Right renal cortex interstitium (tissue), 3 donors: ENCODE results near the gene OR8J1. TPM values are rescaled to one million over a fixed set of nuclear protein-coding genes. Genes with fewer than 3 reads are reported as not detected.
"Not testable (repeated sequence)": the region's sequence is repeated elsewhere in the genome, so short reads cannot be mapped to it uniquely, and the experiment has no call there.

Experiments
- DNase-seq, 3 donors: peaks; one replicate each; pipeline ENCODE4 v3.0.0-alpha.2; 2013; ENCODE audit warnings: low read depth in 3 of 3, low spot score in 2 of 3
- polyA plus RNA-seq, 3 donors: library from polyadenylated mRNA; unstranded; fragments of 120-200 nt; gene quantifications; one replicate each; pipeline ENCODE4 v1.2.1, GENCODE V29; 2013; ENCODE audit not compliant: insufficient read length in 3 of 3

OR8J1 gene, protein sequence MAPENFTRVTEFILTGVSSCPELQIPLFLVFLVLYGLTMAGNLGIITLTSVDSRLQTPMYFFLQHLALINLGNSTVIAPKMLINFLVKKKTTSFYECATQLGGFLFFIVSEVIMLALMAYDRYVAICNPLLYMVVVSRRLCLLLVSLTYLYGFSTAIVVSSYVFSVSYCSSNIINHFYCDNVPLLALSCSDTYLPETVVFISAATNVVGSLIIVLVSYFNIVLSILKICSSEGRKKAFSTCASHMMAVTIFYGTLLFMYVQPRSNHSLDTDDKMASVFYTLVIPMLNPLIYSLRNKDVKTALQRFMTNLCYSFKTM
- polyA plus RNA-seq = not detected

DNA sequence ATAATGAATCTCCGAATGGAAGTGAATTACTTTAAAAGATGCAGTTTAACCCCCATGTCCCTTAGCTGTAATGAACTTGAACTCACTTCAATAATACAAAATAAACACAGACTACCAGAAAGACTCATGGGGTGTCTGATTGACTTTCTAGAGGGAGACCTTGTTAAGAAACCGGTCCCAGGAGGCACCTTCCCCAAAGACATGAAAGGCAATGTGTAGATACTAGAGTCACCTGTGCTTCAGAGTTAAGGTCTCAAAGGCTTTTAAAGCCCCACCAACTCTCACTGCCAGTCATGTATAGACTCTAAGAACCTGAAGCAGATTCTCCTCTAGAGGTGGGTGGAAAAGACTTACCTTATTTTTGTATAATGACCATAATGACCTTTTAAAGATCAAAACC is at the start of gene OR8J1:
Gene OR8J1 (plus strand): TSS at position 301 of the 400 bp plus-strand sequence. CDS start 5,956 bp downstream, outside the sequence.
- no peak for DNase-seq

- DNase-seq = no peak
These were observed 46.3 kb upstream of the OR8J1 start for GRCh38 chr11:56307836-56308235.

DNA sequence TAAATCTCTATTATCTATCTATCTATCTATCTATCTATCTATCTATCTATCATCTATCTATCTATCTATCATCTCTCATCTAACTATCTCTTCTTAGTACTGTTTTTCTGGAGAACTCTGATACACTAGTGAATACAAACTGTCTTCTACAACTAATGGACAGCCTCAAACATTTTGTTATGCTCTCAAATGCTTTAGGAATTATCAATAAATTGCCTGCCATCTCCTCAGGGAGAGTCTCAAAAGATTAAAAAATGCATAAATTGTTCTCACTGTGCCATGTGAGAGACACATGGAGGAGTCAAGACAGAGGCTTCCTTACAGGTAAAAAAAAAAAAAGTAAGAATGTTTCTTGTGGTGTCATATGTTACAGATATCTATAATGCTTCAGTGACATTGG is 39.2 kb upstream of the OR8J1 start, which contains the start of gene OR8K3:
Gene OR8K3 (plus strand): TSS at position 301 of the 400 bp plus-strand sequence. CDS start 3,163 bp downstream, outside the sequence.
- no peak for DNase-seq

DNA sequence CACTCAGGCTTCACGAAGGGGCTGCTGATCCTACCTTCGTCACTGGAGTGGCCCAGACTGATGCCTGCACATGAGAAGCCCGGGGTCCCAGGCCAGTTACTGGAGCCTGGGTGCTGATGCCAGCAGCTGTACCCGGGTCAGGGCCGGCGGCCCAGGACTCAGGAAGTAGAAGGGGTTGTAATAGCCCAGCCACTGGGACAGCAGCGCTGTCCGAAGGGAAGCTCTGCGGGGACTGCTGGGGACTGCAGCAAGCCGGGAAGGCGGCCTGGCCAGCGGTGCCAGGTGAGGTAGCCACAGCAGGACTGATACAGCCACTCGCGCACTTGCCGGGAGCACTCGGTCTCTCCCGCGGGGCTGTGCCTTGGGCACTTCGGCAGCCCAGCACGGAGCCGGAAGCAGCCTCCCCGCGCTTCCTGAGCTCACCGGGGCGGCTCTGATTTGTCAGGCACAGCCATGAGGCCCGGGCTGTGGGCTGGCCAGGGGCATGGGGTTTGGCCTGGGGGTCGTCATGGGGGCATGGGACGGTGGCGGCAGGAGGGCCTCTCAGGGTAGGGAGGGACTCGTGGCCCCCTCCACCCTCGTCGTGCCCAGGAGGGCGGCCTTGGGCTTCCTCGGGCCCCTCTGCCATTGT is 22.1 kb upstream of the OR8J1 start:
- DNase-seq = no peak

DNA sequence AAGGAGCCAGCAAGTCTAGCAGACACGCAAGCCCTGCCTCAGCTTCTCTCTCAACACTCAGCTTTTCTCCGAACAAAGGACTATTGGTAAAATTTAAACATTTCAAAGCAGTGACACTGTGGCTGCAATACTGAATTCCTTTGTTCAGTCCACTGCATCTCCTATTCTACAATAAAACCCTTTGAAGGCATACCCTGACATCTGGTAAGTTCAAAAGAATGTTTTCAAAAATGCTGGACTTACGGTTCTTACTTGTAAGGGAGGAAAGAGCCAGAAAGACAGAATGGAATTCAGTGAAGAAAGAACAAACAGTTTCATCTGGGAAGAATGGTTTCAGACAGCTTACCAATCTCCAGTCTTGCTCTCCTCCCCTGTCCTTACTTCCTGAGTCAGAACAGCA is 20.9 kb upstream of the OR8J1 start:
- no peak for DNase-seq

DNA sequence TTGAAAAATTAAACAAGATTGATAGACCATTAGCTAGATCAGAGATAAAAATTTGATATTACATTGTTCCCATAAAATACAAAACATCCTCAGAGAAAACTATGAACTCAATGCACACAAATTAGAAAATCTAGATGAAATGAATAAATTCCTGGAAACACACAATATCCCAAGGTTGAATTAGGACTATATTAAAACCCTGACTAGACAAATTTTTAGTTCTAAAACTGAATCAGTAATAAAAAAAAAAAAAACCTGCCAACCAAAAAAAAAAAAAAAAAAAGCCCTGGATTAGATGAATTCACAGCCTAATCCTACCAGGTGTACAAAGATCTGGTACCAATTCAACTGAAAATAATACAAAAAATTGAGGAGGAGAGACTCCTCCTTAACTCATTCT is 13.8 kb upstream of the OR8J1 start:
- DNase-seq = no peak

- DNase-seq = no peak
These were observed 8.4 kb upstream of the OR8J1 start, which contains the start of gene OR8K1 for GRCh38 chr11:56345739-56346138. OR8K1 (plus strand) TSS chr11:56346039; CDS start chr11:56346039, 0 bp downstream.

DNA sequence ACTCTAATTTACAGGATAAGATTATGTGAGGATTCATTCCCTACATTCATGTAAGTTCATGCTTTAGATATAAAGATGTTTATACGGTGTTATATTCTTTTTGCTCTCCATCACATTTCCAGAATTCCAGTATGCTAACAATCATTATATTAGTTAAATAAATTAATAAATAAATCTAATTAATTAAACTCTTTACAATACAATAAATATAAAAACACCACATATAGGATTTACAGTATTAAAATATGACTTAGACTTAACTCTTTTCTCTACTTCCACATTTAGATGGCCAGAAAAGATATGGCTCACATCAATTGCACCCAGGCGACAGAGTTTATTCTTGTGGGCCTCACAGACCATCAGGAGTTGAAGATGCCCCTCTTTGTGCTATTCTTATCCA is 21.2 kb downstream of the OR8J1 start, which contains the start of gene OR8U1:
Gene OR8U1 (plus strand): TSS at position 301 of the 400 bp plus-strand sequence. CDS start 0 bp downstream, at position 301.
- DNase-seq = no peak

GRCh38 chr11:56380120-56380519 is 26.0 kb downstream of the OR8J1 start:
- DNase-seq = no peak

DNA sequence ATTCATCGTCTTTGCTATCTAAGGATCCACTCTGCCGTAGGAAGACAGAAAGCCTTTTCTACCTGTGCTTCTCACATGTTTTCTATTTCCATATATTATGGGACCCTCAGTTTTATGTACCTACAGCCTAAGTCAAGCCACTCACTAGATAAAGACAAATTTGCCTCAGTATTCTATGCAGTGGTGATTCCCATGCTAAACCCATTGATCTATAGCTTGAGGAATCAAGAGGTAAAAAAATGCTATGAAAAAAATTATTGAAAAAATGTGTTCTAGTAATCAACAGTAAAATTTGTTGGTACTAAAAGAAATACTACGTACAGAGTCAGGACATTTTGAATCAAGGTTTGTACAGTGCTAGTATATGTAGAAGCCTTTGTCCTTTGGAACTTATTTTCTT is 40.3 kb downstream of the OR8J1 start:
- no peak for DNase-seq

DNA sequence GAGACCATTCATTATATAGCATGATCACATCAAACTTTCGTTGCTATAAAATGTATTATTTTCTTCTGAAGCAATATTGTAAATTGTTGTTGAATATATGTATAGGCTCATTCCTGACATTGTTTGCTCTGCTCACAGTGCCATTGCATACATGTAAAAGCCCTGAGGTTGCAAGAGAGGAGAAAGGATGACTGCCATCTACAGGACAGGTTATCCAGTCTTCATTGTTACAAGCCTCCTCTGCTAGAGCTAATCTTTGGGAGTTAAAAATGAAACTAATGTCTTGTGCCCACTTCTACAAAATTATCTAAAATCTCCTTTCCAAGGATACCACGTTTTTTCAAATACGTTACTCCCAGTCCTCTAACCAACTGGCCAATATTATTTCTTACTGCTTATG is 42.0 kb downstream of the OR8J1 start:
- DNase-seq = no peak

GRCh38 chr11:56401858-56402461 is 47.9 kb downstream of the OR8J1 start:
- DNase-seq = not testable (repeated sequence)

- no peak for DNase-seq
These were observed 50.3 kb downstream of the OR8J1 start for GRCh38 chr11:56404393-56404792.

GRCh38 chr11:56410801-56411200 is 56.7 kb downstream of the OR8J1 start:
- no peak for DNase-seq

Other genes with a start within 250 kb of the OR8J1 start
- not detected for gene OR8H3, start 231.9 kb upstream of the OR8J1 start, polyA plus RNA-seq
- gene OR8J3, start 214.1 kb upstream of the OR8J1 start, polyA plus RNA-seq = not detected
- not detected for gene OR8K5, start 194.0 kb upstream of the OR8J1 start, polyA plus RNA-seq
- gene OR5J2, start 177.7 kb upstream of the OR8J1 start, polyA plus RNA-seq = not detected
- not detected for gene OR5T2, start 120.0 kb upstream of the OR8J1 start, polyA plus RNA-seq
- gene OR5T3, start 102.0 kb upstream of the OR8J1 start, polyA plus RNA-seq = not detected
- not detected for gene OR5T1, start 80.1 kb upstream of the OR8J1 start, polyA plus RNA-seq
- gene OR8H1, start 62.0 kb upstream of the OR8J1 start, polyA plus RNA-seq = not detected
- gene OR8K3, start 39.1 kb upstream of the OR8J1 start, polyA plus RNA-seq = not detected
- not detected for gene OR8K1, start 8.3 kb upstream of the OR8J1 start, polyA plus RNA-seq
- gene OR8U1, start 21.3 kb downstream of the OR8J1 start, polyA plus RNA-seq = not detected
- not detected for gene OR5AL1, start 58.4 kb downstream of the OR8J1 start, polyA plus RNA-seq
- not detected for gene OR5M3, start 119.1 kb downstream of the OR8J1 start, polyA plus RNA-seq
- gene OR5M8, start 137.1 kb downstream of the OR8J1 start, polyA plus RNA-seq = not detected
- not detected for gene OR5M11, start 189.0 kb downstream of the OR8J1 start, polyA plus RNA-seq
- not detected for gene OR5M10, start 223.4 kb downstream of the OR8J1 start, polyA plus RNA-seq